GM20000 (cell line): ENCODE data around the gene RPL39L.
"Not testable (repeated sequence)": the region's sequence is repeated elsewhere in the genome, so short reads cannot be mapped to it uniquely, and the experiment has no call there.

ENCODE experiments used
- DNase-seq: peaks from one replicate; pipeline ENCODE4 v3.0.0; 2012; ENCODE audit warnings: low spot score
- TF ChIP-seq, protein P1 (sequence below): IDR thresholded peaks from 2 replicates; pipeline ENCODE4 v1.5.1; 2012; ENCODE audit warnings: mild to moderate bottlenecking, control low read depth; ENCODE audit errors: extremely low read depth, missing control alignments

RPL39L gene

DNA sequence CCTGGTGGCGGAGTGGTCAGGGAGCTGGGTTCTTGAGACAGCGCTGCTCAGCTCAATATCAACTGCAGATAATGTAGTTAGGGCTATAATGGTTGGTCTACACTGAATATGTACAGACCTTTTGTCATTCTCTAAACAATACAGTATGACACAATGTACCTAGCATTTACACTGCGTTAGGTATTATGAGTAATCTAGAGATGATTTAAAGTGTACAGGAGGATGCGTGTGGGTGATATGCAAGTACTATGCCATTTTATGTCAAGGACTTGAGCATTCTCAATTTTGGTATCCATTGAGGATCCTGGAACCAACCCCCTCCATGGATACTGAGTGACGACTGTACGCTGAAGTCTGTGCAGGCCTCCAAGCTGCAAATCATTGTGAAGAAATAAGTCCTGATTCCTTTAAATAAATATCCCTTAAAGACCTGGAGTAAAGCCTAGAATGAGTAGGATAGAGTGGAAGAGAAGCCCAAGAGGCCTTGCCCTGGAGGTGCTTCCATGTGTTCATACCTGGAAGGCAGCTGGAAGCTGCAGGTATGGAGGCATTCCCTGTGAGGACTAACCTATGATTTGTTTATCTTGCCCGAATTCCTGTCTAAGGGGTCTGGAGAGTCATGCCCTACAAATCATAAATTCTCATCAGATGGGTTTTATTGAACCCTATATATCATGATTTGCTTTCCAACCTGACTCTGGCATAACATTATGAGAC is 42.3 kb upstream of the RPL39L start:
- no peak for DNase-seq
- TF ChIP-seq, protein P1, sequence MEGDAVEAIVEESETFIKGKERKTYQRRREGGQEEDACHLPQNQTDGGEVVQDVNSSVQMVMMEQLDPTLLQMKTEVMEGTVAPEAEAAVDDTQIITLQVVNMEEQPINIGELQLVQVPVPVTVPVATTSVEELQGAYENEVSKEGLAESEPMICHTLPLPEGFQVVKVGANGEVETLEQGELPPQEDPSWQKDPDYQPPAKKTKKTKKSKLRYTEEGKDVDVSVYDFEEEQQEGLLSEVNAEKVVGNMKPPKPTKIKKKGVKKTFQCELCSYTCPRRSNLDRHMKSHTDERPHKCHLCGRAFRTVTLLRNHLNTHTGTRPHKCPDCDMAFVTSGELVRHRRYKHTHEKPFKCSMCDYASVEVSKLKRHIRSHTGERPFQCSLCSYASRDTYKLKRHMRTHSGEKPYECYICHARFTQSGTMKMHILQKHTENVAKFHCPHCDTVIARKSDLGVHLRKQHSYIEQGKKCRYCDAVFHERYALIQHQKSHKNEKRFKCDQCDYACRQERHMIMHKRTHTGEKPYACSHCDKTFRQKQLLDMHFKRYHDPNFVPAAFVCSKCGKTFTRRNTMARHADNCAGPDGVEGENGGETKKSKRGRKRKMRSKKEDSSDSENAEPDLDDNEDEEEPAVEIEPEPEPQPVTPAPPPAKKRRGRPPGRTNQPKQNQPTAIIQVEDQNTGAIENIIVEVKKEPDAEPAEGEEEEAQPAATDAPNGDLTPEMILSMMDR = no peak

DNA sequence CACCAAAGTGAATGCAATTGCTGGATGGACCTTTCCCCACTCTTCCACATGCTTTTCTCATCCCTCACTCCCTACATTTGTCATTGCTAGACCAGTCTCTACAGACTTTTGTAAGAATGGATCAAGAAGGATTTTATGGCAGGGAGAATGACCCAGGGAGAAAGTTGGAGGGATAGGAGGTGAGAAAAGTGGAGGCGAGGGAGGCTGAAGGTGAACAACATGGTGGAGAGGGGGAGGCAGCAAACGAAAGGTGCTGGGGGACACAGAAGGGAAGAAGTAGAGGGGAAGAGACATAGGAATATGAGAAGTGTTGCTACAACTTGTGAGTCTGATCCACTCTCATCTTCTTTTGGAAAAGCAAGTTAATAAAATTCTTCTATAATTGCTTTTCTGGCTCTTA is 33.6 kb upstream of the RPL39L start:
- TF ChIP-seq, protein P1 = no peak
- DNase-seq = no peak

DNA sequence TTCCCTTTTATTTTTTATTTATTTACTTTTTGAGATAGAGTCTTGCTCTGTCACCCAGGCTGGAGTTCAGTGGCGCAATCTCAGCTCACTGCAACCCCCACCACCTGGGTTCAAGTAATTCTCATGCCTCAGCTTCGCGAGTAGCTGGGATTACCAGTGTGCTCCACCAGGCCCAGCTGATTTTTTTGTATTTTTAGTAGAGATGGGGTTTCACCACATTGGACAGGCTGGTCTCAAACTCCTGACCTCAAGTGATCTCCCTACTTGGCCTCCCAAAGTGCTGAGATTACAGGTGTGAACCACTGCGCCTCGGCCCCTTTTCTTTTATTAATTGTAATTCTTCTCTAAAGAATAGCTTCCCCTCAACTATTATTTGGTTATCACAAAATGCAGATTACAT is 31.6 kb upstream of the RPL39L start:
- not testable (repeated sequence) for DNase-seq

GRCh38 chr3:187169231-187169960 is 30.1 kb upstream of the RPL39L start:
- DNase-seq = no peak
- TF ChIP-seq, protein P1 = no peak

DNA sequence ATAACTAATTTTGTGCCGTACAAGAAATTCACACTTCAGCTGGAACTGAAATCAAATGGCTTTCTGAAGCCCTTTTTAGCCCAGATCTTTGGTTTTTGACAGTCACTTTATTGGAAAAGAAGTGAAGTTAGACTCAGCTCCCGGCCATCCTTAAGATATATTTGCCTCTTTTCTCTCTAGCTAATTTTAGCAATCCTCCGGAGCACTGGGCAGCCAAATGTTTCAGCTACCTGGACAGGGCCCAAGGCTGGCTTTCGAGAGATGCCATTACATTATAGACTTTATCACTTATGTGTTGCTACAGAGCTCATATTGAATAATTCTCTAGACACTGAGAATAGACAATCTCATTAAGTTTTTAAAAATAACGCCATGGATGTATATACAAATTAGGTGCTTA is 28.5 kb upstream of the RPL39L start:
- TF ChIP-seq, protein P1 = no peak
- DNase-seq = no peak

DNA sequence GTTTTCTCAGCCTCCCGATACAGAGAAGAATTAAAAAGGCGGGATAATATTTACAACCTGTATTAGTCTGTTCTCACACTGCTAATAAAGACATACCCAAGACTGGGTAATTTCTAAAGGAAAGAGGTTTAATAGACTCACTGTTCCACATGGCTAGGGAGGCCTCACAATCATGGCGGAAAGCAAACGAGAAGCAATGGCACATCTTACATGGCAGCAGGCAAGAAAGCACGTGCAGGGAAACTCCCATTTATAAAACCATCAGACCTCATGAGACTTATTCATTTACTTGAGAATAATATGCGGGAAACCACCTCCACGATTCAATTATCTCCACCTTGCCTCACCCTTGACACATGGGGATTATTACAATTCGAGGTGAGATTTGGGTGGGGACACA is 27.5 kb upstream of the RPL39L start:
- TF ChIP-seq, protein P1 = no peak
- no peak for DNase-seq

DNA sequence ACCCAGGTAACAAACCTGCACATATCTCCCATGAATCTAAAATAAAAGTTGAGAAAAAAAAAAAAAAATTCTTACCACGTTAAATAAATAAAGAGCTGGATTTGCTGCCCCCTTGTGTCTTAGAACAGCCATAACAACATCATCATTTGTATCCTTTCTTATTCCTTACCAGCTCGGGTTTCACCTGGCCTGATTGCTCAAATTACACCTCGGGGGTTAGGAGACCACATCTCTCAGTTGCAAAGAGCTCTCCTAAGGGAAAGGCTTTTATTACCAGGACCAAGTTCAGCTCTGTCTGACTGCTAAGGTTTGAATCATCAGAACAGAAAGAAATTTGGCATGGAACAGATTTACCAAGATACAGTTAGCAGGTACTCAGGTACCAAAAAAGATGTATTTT is 25.8 kb upstream of the RPL39L start:
- DNase-seq = peak; percentile 49
- TF ChIP-seq, protein P1 = peak; percentile 37
